22Rv1 (cell line): ENCODE measurements around the gene CNTNAP2.

ENCODE experiments used
- H3K27ac ChIP-seq: fragments of 450-650 bp; 2 replicates; pipeline ENCODE4 v1.5.1; 2017
- CTCF ChIP-seq: fragments of 450-650 bp; IDR thresholded peaks from 2 replicates; pipeline ENCODE4 v1.5.1; 2017; ENCODE audit warnings: mild to moderate bottlenecking
- ZFX ChIP-seq: fragments of 450-650 bp; IDR thresholded peaks from 2 replicates; pipeline ENCODE4 v1.6.1; 2017; ENCODE audit warnings: antibody characterized with exemption, borderline replicate concordance

The CNTNAP2 gene

DNA sequence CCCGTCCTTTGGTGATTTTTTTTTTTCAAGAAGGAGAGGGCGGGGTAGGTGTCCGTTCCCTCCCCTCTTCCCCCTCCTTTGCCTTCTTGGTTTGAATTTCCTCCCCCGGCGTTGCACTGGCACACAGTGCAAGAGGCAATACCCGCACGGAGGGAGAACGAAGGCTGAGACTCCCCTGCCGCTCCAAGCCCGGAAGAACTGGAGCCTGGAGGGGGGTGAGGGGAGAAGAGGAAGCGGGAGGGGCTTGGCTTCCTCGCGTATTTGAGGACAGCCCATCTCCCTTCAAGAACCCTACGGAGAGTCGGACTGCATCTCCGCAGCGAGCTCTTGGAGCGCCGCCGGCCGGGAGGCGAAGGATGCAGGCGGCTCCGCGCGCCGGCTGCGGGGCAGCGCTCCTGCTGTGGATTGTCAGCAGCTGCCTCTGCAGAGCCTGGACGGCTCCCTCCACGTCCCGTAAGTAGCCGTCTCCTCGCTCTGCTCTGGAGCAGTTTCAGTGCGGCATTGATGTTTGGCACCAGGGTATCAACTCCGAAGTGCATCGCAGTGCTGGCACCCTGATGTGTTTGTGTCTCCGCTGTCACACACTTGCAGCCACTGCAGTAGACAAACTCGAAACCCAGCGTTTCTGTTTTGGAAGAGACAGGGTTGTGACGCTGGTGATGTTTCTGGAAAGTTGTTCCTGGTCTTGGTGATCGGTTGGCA is at the start of gene CNTNAP2:
TSS of gene CNTNAP2 (plus strand) at position 281 of the 702 bp plus-strand sequence. CDS start at position 357, 76 bp downstream.
- TF ChIP-seq CTCF (peak; percentile 41), ZFX (no peak)
- peak within 1 kb of the TSS; percentile 73 for H3K27ac ChIP-seq

DNA sequence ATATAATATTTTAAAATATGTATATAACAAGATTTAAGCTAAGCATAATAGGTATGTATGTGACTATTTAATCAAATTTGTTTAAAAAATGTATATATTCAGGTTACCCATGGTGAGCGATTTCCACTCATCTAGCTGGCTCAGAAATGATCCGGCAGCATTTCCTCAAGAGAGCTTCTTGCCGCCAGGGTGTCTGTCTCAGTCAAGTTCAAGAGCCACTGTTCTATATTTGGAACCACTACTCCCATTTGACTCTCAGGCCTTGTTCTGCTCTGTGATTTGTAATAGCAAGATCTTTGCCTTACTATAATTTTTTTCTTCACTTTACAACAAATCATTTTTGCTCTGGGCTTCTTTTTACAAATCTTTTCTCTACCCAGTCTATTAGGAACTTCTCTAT is 48.7 kb upstream of the CNTNAP2 start:
- no peak overlapping the region for H3K27ac ChIP-seq
- TF ChIP-seq CTCF (no peak), ZFX (no peak)

DNA sequence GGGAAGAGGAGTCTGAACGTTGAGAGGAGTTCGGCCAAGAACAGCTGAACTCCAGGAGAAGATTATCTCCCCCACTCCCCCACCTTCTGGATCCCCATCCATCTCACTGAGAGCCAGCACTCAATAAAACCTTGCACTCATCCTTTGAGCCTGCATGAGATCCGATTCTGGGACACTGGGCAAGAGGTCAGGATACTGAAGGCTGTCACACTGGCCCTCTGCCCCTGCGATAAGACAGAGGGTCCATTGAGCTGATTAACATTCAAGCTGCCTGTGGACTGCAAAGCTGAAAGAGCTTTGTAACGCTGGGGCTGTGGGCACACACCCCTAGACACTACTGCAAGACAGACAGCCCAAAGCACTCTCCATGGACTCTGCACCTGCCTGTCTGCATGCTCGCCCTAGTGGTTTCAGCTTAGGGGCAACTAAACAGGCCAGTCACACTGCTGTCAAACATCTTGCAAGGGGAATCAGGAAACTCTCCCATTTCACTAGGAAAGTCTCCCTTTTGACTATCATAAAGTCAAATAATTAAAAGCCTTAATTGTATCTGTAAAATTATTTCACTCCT is 42.3 kb upstream of the CNTNAP2 start:
- H3K27ac ChIP-seq, result no peak overlapping the region
- TF ChIP-seq CTCF (no peak), ZFX (no peak)

DNA sequence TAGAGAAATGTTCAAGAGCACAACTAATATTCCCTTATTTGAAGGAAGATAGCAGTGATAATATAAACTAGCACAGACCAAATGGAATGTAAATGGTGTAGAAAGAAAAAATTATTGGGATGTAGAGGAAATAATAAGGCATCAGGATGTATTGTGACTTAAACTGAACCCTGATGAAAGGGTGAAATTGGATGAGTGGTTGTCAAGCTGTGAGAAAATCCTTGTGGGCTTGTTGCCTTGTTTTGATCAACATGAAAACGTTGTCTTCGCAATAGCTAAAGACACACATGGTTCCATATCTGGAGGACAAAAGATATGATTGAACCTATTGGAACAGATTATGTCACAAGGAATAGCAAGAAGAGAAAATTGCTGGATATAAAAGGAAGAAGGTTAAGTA is 40.3 kb upstream of the CNTNAP2 start:
- H3K27ac ChIP-seq, result no peak overlapping the region
- TF ChIP-seq CTCF, result no peak
- TF ChIP-seq ZFX, result no peak

DNA sequence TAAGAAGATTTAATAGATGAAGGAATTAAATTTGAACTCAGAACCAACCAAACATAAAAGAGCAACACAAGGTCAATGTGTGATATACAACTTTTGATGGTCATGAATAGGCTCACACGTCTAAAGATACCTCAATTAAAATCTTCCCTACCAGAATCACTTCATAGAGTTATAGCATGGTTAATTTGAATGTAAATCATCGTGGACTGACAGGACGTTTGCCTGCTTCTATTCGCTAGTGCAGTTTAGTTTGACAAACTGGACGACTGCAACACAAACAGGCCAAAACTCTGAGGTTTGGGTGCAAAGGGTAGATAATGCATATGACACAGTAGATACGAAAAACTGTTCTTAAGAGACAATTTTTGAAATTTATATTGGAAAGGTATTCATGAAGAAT is 32.5 kb upstream of the CNTNAP2 start:
- no peak for TF ChIP-seq ZFX
- H3K27ac ChIP-seq, result no peak overlapping the region

DNA sequence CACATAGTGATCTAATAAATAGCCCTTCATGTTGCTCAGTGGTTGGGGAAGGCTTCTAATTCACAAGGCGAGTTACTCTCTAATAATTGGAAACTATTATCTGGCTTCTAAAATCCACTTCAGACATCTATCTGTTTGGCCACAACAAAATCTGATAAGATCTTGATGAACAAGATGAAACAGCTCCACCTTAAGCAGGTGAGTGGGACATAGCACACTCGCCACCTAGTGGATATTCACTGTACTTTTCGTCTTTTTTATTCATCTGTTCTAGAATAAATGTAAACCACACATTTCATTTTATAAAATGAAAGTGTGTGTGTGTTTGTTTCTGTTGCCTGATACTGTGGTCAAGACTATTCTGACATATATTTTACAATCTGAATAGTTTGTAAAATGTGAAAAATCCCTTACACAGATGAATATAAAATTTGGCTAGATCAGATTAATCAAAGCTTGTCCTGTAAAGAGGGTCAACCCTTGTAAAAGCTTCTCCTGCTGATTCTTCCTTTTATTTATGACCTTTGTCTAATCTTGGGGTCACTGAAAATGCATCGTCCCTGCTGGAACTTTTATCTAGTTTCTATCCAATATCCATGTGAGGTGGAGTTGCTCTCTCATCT is 26.5 kb upstream of the CNTNAP2 start:
- no peak overlapping the region for H3K27ac ChIP-seq
- TF ChIP-seq ZFX, result no peak
- peak; percentile 98 for TF ChIP-seq CTCF

DNA sequence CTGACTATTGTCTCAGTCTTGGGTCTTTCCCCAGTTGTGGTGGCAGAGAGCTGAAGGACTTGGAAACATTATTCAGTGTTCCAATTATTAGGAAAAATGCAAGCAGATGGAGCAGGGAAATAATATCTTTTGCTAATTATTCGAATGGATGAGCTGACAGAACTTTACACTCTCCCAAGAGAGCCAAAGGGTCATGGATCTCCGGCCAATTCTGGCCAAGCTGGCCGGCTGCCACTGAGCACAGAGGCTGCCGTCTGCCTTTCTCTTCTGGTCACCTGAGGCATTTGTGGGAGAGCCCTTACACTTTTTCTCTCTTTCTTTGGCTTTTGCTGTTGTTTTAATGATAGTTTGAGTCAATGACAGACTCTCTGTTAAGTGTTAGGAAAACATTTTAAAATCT is 22.2 kb upstream of the CNTNAP2 start:
- no peak overlapping the region for H3K27ac ChIP-seq
- no peak for TF ChIP-seq ZFX
- TF ChIP-seq CTCF, result no peak
